SU-DHL-6 (cell line): ENCODE results near the gene SIKE1.
"Not testable (repeated sequence)": the region's sequence is repeated elsewhere in the genome, so short reads cannot be mapped to it uniquely, and the experiment has no call there.

ENCODE experiments used
- H2AFZ ChIP-seq: fragments of 200-600 bp; sonication (generic); 2 replicates; pipeline ENCODE4 v1.6.1; 2014; ENCODE audit warnings: low read depth, mild to moderate bottlenecking, moderate library complexity, mixed read lengths, antibody characterized with exemption, low read length; ENCODE audit not compliant: severe bottlenecking
- H3F3A ChIP-seq: fragments of 200-600 bp; shearing (Covaris generic); 2 replicates; pipeline ENCODE4 v1.6.0; 2016; ENCODE audit warnings: antibody characterized with exemption, mild to moderate bottlenecking; ENCODE audit not compliant: insufficient read depth
- H3K27ac ChIP-seq: fragments of 200-600 bp; sonication (generic); 2 replicates; pipeline ENCODE4 v1.5.1; 2016; ENCODE audit warnings: low read depth, mild to moderate bottlenecking, low read length, moderate library complexity, mixed read lengths
- H3K27me3 ChIP-seq: fragments of 200-600 bp; sonication (generic), shearing (Covaris generic); 2 replicates; pipeline ENCODE4 v1.6.0; 2014; ENCODE audit warnings: mild to moderate bottlenecking, low read length
- H3K36me3 ChIP-seq: fragments of 200-600 bp; sonication (generic); 2 replicates; pipeline ENCODE4 v1.6.1; 2014; ENCODE audit warnings: mild to moderate bottlenecking, low read length, mixed read lengths
- H3K4me2 ChIP-seq: fragments of 300-600, 200-600 bp; shearing (Covaris generic), sonication (generic); 2 replicates; pipeline ENCODE4 v1.6.0; 2014; ENCODE audit warnings: low read length, low read depth, mild to moderate bottlenecking; ENCODE audit not compliant: poor library complexity, severe bottlenecking
- H3K4me3 ChIP-seq: fragments of 200-600 bp; sonication (generic); 2 replicates; pipeline ENCODE4 v1.5.1; 2014; ENCODE audit warnings: antibody characterized with exemption, low read length, mild to moderate bottlenecking, mixed read lengths; ENCODE audit not compliant: insufficient read depth, poor library complexity, severe bottlenecking
- H3K79me2 ChIP-seq: fragments of 200-600 bp; sonication (generic); 2 replicates; pipeline ENCODE4 v1.6.1; 2014; ENCODE audit warnings: mild to moderate bottlenecking, low read length, moderate library complexity; ENCODE audit not compliant: insufficient read depth
- H3K9ac ChIP-seq: fragments of 200-600 bp; sonication (generic); 2 replicates; pipeline ENCODE4 v1.7.0; 2014; ENCODE audit warnings: mild to moderate bottlenecking, low read length
- H3K9me2 ChIP-seq: fragments of 200-600 bp; sonication (generic); replicated peaks from 2 replicates; pipeline ENCODE4 v1.6.1; 2014; ENCODE audit warnings: low read length; ENCODE audit not compliant: insufficient read depth
- H3K9me3 ChIP-seq: fragments of 200-600 bp; sonication (generic); 2 replicates; pipeline ENCODE4 v1.6.1; 2014; ENCODE audit warnings: low read length, mixed read lengths; ENCODE audit not compliant: insufficient read depth
- H4K20me1 ChIP-seq: fragments of 200-600 bp; sonication (generic); 2 replicates; pipeline ENCODE4 v1.6.1; 2014; ENCODE audit warnings: low read depth, mild to moderate bottlenecking, antibody characterized with exemption, low read length, moderate library complexity, mixed read lengths
- EZH2phosphoT487 ChIP-seq: fragments of 200-600 bp; sonication (generic), shearing (Covaris generic); conservative IDR thresholded peaks from 2 replicates; pipeline ENCODE4 v1.6.1; 2018; ENCODE audit warnings: mild to moderate bottlenecking, antibody characterized with exemption, low read length, moderate library complexity, mixed read lengths
- TF ChIP-seq, protein P1 (sequence below): fragments of 200-600 bp; sonication (generic); IDR thresholded peaks from one replicate; pipeline ENCODE4 v1.5.1; 2017; ENCODE audit warnings: antibody characterized with exemption, mild to moderate bottlenecking, low read length, moderate library complexity; ENCODE audit not compliant: insufficient read depth, poor library complexity, severe bottlenecking

SIKE1 gene

DNA sequence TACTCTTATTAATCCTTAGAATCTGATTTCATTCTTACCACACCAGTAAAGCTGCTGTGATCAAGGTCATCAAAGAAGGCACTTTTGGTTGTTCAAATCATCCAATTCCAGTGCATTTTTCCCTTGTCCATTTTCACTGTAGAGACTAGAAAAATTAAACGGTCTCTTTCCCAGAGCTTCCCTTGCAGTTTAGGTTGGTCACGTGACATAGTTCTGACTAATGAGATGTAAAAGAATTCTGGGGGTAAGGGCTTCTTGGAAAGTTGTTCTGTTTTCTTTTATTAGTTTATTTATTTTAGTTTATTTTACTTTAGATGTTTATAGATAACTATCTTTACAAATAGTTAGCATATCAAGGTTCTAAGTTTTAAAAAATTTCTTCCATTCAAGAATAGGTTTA is 39.9 kb upstream of the SIKE1 start:
- Histone ChIP-seq H3K9ac (no peak overlapping the region), H3K4me3 (no peak overlapping the region), H2AFZ (no peak overlapping the region), H3K9me3 (no peaks in the 10 kb centered on the region), H3K9me2 (no peaks in the 10 kb centered on the region), H3K79me2 (no peaks in the 10 kb centered on the region), H3K36me3 (no peaks in the 10 kb centered on the region), H3K4me2 (no peak overlapping the region), H3K27me3 (no peaks in the 10 kb centered on the region), H3K27ac (no peak overlapping the region), H4K20me1 (no peaks in the 10 kb centered on the region), H3F3A (no peaks in the 10 kb centered on the region)
- TF ChIP-seq, protein P1, sequence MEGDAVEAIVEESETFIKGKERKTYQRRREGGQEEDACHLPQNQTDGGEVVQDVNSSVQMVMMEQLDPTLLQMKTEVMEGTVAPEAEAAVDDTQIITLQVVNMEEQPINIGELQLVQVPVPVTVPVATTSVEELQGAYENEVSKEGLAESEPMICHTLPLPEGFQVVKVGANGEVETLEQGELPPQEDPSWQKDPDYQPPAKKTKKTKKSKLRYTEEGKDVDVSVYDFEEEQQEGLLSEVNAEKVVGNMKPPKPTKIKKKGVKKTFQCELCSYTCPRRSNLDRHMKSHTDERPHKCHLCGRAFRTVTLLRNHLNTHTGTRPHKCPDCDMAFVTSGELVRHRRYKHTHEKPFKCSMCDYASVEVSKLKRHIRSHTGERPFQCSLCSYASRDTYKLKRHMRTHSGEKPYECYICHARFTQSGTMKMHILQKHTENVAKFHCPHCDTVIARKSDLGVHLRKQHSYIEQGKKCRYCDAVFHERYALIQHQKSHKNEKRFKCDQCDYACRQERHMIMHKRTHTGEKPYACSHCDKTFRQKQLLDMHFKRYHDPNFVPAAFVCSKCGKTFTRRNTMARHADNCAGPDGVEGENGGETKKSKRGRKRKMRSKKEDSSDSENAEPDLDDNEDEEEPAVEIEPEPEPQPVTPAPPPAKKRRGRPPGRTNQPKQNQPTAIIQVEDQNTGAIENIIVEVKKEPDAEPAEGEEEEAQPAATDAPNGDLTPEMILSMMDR: no peak
- TF ChIP-seq EZH2phosphoT487: no peak

DNA sequence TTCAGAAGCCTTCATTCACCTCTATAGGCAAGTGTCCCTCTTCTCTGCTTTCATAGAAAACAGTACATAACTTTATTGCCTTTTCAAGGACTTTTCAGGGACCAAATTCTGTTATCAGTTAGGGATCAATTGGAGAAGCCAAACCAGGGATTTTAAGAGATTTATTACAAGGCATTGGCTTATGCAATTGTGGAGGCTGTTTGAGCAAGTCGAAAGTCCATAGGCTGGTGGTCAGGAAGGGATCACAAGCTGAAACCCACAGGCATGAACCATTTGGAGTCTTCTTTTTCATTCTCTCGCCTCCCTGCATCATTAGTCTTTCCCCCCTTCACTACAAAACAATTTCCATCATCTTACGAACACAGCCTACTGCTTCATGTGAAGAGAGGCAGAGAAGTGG is 39.4 kb upstream of the SIKE1 start:
- H3K4me2 ChIP-seq: no peak overlapping the region
- no peaks in the 10 kb centered on the region for H3K27me3 ChIP-seq
- H2AFZ ChIP-seq: no peak overlapping the region

DNA sequence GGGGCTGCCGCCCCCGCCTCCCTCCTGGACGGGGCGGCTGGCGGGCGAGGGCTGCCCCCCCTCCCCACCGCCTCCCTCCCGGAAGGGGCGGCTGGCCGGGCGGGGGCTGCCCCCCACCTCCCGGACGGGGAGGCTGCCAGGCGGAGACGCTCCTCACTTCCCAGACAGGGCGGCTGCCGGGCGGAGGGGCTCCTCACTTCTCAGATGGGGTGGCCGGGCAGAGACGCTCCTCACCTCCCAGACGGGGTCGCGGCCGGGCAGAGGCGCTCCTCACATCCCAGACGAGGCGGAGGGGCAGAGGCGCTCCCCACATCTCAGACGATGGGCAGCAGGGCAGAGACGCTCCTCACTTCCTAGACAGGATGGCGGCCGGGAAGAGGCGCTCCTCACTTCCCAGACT is 24.0 kb upstream of the SIKE1 start:
- not testable (repeated sequence) for H3K27me3 ChIP-seq, H4K20me1 ChIP-seq, H3K9me2 ChIP-seq, H3K9me3 ChIP-seq, H3K36me3 ChIP-seq, H3K79me2 ChIP-seq, H3K4me2 ChIP-seq, H3K27ac ChIP-seq, H3F3A ChIP-seq, H2AFZ ChIP-seq, H3K4me3 ChIP-seq, H3K9ac ChIP-seq

More for the DNA sequence above, 39.4 kb upstream of the SIKE1 start:
- H3K9ac ChIP-seq: no peak overlapping the region
- no peaks in the 10 kb centered on the region for H3K9me3 ChIP-seq
- no peak overlapping the region for H3K4me3 ChIP-seq
- no peaks in the 10 kb centered on the region for H3F3A ChIP-seq
- no peaks in the 10 kb centered on the region for H3K79me2 ChIP-seq
- no peaks in the 10 kb centered on the region for H3K36me3 ChIP-seq
- TF ChIP-seq EZH2phosphoT487: no peak
- TF ChIP-seq, protein P1: no peak
- H4K20me1 ChIP-seq: no peaks in the 10 kb centered on the region
- no peak overlapping the region for H3K27ac ChIP-seq
- no peaks in the 10 kb centered on the region for H3K9me2 ChIP-seq

DNA sequence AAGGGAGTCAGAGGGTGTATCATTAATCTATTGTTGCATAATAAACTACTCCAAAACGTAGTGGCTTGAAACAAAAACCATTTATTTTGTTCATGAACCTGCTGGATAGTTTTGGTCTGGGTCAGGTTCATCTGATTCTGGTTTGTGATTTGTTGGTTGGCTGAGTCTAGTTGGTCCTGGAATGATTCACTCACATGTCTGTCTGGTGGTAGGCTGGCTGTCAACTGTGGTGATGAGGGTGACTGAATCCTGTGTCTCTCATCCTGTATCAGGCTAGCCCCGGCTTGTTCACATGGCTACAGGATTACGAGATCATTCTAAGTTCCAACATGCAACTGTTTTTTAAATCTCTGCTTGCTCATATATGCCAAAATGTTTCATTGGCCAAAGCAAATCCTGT is 22.5 kb upstream of the SIKE1 start:
- no peak for TF ChIP-seq EZH2phosphoT487
- H3K4me2 ChIP-seq: no peak overlapping the region
- no peak overlapping the region for H3K9ac ChIP-seq
- H3F3A ChIP-seq: no peaks in the 10 kb centered on the region
- H3K9me3 ChIP-seq: no peaks in the 10 kb centered on the region; the same call in 1 of the 2 replicates
- no peaks in the 10 kb centered on the region for H3K9me2 ChIP-seq
- H2AFZ ChIP-seq: no peak overlapping the region
- H3K36me3 ChIP-seq: no peaks in the 10 kb centered on the region
- no peak overlapping the region for H3K4me3 ChIP-seq
- H3K27me3 ChIP-seq: no peaks in the 10 kb centered on the region
- H3K27ac ChIP-seq: no peak overlapping the region
- no peaks in the 10 kb centered on the region for H4K20me1 ChIP-seq
- no peaks in the 10 kb centered on the region for H3K79me2 ChIP-seq
